ENCODE measurements around the gene GTF3C4. TPM values are rescaled to one million over a fixed set of nuclear protein-coding genes. Genes with fewer than 3 reads are reported as not detected.
A peak's percentile ranks its signal among the peaks of the same experiment; 100 is the strongest.

The GTF3C4 gene
- total and polyA plus RNA-seq, 10 of the 15 experiments (the other 5 are each of a cell fraction or from before 2014, with no cell fraction given), result 3.2 to 18.9 (median 8.2) TPM

GRCh38 chr9:132669698-132670456 lies 387 bp upstream of the GTF3C4 start, which contains the start of gene DDX31 (continued):
- TF ChIP-seq EP300 (IDR thresholded peaks at IDR 0.05; ENCODE audit: borderline replicate concordance in 1 of 2, control insufficient read depth in 1 of 2, low read depth in 2 of 2, low read length in 2 of 2), result no peak
- no peak; the same call in 1 of the 2 replicates for TF ChIP-seq BCLAF1 (IDR thresholded peaks at IDR 0.05)
- TF ChIP-seq ETV6 (conservative IDR thresholded peaks at IDR 0.05 in 1 of 2, IDR thresholded peaks at IDR 0.05 in 1 of 2; ENCODE audit: borderline replicate concordance in 1 of 2, low read depth in 1 of 2), result 0 out of 4 replicates have a peak, but pooled peaks of 1 of the 2 experiments have one; percentile 22
- no peak for TF ChIP-seq CHD2 (IDR thresholded peaks at IDR 0.05; ENCODE audit: borderline replicate concordance, low read depth, low read length)
- TF ChIP-seq ZNF274 (IDR thresholded peaks at IDR 0.05; ENCODE audit: insufficient read depth, insufficient read length), result no peak
- TF ChIP-seq E2F8 (IDR thresholded peaks at IDR 0.05; ENCODE audit: low read depth, partially characterized antibody), result no peak
- no peak for TF ChIP-seq TARDBP (IDR thresholded peaks at IDR 0.05; ENCODE audit: borderline replicate concordance)
- TF ChIP-seq KLF5 (IDR thresholded peaks at IDR 0.05; ENCODE audit: partially characterized antibody), result no peak
- peak; percentile 96 for TF ChIP-seq POLR2A (IDR thresholded peaks at IDR 0.05; ENCODE audit: low read depth, low read length)
- TF ChIP-seq IKZF1 (conservative IDR thresholded peaks at IDR 0.05), result peak; percentile 84
- peak; percentile 38 for TF ChIP-seq SMAD1 (IDR thresholded peaks at IDR 0.05; ENCODE audit: low read depth, partially characterized antibody)
- no peak for TF ChIP-seq ATF2 (IDR thresholded peaks at IDR 0.05; ENCODE audit: low read length)
- TF ChIP-seq STAT1 (conservative IDR thresholded peaks at IDR 0.05), result peak; percentile 58; the same call in 1 of the 2 replicates
- TF ChIP-seq NRF1 (conservative IDR thresholded peaks at IDR 0.05; ENCODE audit: low read depth, low read length), result 0 out of 2 replicates have a peak, but pooled peaks have one; percentile 13
- TF ChIP-seq ZNF384 (IDR thresholded peaks at IDR 0.05; ENCODE audit: borderline replicate concordance, low read depth, low read length), result no peak
- peak; percentile 84; the same call in 1 of the 2 replicates for TF ChIP-seq CBFB (IDR thresholded peaks at IDR 0.05; ENCODE audit: low read depth)
- TF ChIP-seq SRF (IDR thresholded peaks at IDR 0.05; ENCODE audit: low read depth in 2 of 2, low read length in 2 of 2), result no peak; a peak in 1 of 4 replicates
- TF ChIP-seq RELA (IDR thresholded peaks at IDR 0.05; ENCODE audit: borderline replicate concordance, partially characterized antibody), result no peak
- TF ChIP-seq NFXL1 (IDR thresholded peaks at IDR 0.05; ENCODE audit: borderline replicate concordance), result no peak
- no peak for TF ChIP-seq CTCF (IDR thresholded peaks at IDR 0.05 in 2 of 3, conservative IDR thresholded peaks at IDR 0.05 in 1 of 3; ENCODE audit: control insufficient read depth in 2 of 3, extremely low read depth in 1 of 3, insufficient read depth in 1 of 3, low read depth in 3 of 3, low read length in 3 of 3)
